Fibroblast of the aortic adventitia (primary cell): Measurements from ENCODE around the gene PAQR8. TPM values are rescaled to one million over a fixed set of nuclear protein-coding genes. Genes with fewer than 3 reads are reported as not detected.
A peak's percentile ranks its signal among the peaks of the same experiment; 100 is the strongest.

Experiments used
- DNase-seq: peaks from one replicate; pipeline ENCODE4 v3.0.0-alpha.2; 2010; ENCODE audit warnings: low read depth
- H3K4me3 ChIP-seq: 2 replicates; pipeline ENCODE4 v1.5.1; 2011; ENCODE audit warnings: low read depth, mild to moderate bottlenecking, control low read depth, low read length, moderate library complexity
- total RNA-seq: library from RNA; depleted of rRNA; stranded (reverse); fragments of >200 nt; gene quantifications from 2 replicates; pipeline ENCODE4 v1.2.3, GENCODE V29; 2012; ENCODE audit warnings: low replicate concordance
- TF ChIP-seq, protein P1 (sequence below): IDR thresholded peaks from 2 replicates; pipeline ENCODE4 v1.5.1; 2011; ENCODE audit warnings: mild to moderate bottlenecking, low read length, control low read depth, inconsistent platforms; ENCODE audit not compliant: insufficient read depth

The PAQR8 gene
- total RNA-seq, 1 donor: 8.6 TPM

DNA sequence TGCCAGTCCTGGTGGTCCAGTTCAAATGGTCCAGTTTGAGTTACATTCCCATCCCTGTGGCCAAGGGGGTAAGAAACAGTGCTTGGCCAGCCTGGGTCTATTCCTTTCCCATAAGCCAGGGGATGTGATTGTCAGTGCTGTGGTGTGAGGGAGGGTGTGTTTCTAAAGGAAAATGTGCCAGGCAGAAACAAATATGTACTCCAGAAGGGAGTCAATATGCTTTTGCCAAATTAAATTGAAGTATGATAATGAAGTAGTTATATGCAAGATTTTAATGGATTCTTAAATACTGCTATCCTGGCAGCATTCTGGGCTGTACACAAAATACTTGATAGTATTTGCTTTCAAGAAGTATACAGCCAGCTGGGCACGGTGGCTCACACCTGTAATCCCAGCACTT is 16.6 kb upstream of the PAQR8 start:
- H3K4me3 ChIP-seq: no peak overlapping the region
- DNase-seq: no peak
- TF ChIP-seq, protein P1, sequence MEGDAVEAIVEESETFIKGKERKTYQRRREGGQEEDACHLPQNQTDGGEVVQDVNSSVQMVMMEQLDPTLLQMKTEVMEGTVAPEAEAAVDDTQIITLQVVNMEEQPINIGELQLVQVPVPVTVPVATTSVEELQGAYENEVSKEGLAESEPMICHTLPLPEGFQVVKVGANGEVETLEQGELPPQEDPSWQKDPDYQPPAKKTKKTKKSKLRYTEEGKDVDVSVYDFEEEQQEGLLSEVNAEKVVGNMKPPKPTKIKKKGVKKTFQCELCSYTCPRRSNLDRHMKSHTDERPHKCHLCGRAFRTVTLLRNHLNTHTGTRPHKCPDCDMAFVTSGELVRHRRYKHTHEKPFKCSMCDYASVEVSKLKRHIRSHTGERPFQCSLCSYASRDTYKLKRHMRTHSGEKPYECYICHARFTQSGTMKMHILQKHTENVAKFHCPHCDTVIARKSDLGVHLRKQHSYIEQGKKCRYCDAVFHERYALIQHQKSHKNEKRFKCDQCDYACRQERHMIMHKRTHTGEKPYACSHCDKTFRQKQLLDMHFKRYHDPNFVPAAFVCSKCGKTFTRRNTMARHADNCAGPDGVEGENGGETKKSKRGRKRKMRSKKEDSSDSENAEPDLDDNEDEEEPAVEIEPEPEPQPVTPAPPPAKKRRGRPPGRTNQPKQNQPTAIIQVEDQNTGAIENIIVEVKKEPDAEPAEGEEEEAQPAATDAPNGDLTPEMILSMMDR: no peak

DNA sequence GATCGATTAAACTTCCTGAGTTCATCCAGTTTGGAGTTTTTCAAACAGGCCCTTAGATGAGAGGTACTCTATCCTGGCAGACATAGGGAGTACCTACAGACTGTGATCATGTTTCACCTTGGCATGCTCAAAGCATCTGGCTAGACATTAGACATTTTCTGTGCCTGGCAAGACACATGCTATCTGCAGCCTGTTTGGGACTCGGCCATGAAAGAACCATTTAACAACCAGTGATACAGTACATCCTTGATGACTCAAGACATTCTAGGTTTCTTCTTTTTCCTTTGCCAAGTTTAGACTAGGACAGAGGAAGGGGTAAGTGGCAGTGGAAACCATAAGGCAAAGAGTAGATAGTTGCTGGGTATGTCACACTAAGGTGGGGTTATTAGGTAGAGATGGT is 15.4 kb upstream of the PAQR8 start:
- TF ChIP-seq, protein P1: no peak
- H3K4me3 ChIP-seq: no peak overlapping the region
- DNase-seq: peak; percentile 16

DNA sequence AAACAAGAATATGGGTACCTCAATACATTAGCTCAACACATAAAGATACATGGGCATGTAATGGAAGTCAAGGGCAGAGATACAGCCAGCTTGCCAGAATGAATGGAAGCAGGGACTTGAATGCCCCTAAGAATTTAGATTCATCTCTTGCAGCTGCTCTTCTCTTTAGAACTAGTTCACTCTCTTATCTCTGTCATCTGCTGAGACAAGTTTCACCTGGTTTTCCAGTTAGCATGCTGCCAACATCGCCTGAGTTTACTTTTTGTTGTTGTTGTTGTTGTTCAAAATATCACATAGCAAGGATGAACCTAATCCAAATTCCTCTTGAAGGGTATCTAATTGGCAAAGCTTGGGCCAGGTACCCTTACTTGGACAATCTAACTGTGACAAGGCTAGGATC is 14.1 kb upstream of the PAQR8 start:
- DNase-seq: no peak
- TF ChIP-seq, protein P1: no peak
- H3K4me3 ChIP-seq: no peak overlapping the region

DNA sequence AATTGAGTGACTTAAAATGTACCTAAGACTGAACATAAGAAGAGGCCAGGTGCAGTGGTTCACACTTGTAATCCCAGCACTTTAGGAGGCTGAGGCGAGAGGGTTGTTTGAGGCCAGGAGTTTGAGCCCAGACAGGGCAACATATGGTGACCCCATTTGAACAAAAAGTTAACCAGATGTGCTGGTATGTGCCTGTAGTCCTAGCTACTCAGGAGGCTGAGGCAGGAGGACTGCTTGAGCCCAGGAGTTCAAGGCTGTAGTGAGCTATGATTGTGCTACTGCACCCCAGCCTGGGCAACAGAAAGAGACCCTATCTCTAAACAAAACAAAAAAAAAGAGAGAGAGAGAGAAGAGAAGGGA is 10.1 kb upstream of the PAQR8 start:
- no peak for DNase-seq
- TF ChIP-seq, protein P1: no peak
- no peak overlapping the region for H3K4me3 ChIP-seq

DNA sequence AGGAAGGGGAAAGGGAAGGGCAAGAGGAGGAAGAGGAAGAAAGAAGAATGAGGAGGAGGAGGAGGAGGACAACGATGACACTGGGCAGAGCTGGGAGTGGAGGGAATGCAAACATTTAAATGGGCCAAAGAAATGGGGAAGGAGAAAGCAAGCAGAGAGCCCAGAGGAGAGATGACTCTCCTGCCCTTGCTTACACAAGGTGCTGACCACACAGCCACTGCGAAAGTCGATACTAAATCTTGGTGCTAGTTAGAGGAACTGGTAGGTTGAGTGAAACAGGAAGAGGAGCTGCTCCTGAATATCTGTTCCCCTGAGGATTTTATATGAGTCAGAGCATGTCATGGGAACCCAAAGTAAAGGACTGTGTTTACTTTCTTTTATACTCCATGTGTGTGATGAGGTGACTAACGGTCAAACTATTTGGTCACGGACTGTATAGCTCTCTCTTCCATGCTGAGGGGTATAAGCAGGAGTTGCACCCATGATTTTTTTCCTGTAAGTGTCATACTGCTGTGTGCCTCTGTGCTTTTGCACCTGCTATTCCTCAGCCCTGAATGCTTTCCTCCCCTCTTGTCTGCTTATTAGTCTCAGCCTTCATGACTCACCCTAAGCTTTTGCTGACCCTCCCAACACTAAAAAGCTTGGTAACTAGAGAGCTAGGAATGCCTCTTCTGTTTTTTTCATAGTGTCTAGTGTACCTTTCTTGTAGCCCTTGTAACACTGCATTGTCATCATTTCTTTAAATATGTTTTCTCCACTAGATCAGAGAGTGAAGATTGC is 9.5 kb upstream of the PAQR8 start:
- peak overlapping the region; percentile 29 for H3K4me3 ChIP-seq
- TF ChIP-seq, protein P1: no peak

DNA sequence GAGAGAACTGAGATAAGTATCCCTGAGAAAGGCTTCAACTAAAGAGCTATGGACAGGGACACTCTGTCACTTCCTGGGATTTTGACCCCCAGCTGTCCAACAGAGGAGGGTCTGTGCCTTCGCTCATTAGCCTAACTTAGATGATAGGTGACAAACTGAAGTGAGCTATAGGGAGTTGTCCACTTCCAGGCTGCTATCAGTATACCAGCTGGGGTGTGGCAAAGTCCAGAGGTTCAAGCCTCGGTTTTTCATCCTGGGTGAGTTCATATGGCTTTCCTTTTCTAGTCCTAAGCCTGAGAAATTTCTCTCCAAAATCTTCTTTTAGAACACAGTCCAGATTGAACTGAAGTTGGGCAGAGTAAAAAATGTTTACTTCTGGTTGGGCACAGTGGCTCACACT is 5.9 kb upstream of the PAQR8 start:
- TF ChIP-seq, protein P1: no peak
- no peak overlapping the region for H3K4me3 ChIP-seq
- DNase-seq: no peak

More for the DNA sequence above, 9.5 kb upstream of the PAQR8 start:
- peak; percentile 95 for DNase-seq

DNA sequence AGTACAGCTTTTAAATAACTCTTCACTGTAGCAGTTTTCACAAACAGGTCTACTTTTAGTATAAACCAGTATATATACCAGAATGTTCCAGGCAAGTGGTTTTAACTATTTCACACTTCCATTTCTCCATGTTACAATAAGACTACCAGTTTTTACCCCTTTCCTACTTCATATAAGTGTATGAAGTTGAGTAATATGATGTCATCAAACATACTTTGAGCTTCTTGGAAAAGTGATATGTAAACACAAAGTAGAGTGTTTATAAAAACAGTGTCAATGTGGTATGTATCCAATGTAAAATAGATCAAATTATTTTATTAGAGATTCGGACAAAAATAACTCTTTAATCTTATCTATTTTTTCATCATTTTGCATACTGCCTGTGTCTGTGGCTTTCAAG is 2.5 kb upstream of the PAQR8 start:
- H3K4me3 ChIP-seq: no peak overlapping the region
- DNase-seq: no peak
- TF ChIP-seq, protein P1: no peak
